NCI-H226 (cell line): ENCODE measurements around the gene HENMT1.

ENCODE experiments used
- DNase-seq: peaks from one replicate; pipeline ENCODE4 v3.0.0-alpha.2; 2015

The HENMT1 gene

DNA sequence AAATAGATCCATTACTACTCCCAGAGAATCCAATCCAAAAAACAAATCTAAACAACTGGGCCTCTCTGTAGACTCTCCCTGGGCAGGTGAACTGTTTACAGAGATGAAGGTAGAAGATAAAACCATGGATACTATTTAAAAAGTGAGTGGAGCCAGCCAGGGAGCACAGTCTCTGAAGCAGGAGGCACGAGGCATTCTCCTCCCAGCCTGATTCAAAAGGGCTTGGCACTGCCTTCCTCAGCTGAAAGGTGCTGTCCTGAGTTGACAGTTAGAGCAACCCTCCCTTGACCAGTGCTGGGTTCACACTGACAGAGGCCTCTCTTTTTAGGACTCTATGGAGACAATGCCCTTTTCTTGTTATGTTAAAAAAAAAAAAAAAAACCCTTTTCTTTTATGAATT is 36.8 kb downstream of the HENMT1 start:
- DNase-seq = no peak

GRCh38 chr1:108617724-108618056 is 43.2 kb downstream of the HENMT1 start:
- no peak for DNase-seq

DNA sequence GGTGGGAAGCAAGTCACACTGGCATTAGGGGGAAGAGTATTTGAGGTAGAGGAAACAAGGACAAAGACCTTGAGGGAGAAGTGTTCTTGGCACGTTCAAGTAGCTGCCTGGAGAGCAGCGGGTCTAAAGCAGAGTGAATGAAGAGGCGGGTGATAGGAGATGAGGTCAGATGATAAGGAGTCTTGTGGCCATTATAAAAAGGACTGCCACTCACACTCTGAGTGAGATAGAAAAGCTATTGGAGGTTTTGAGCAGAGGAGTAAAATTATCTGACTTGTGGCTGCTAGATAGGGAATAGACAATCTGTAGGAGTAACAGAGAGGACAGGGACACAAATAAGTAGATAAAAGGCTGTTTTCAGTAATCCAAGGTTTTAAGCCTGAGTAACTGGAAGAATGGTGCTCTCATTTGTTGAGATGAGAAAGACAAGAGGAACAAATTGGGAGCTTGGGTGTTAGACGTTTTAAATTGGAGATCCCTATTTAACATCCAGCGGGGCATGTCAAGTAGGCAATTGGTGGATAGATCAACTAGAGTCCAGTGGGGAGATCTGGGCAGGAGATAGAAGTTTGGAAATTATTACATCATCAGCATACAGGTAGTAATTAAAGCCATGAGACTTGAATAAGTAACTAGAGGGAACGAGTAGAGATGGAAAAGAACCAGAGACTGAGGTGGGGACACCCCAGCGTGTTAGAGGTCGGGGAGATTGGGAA is 43.7 kb downstream of the HENMT1 start:
- no peak for DNase-seq

GRCh38 chr1:108615544-108615943 is 45.3 kb downstream of the HENMT1 start:
- no peak for DNase-seq

DNA sequence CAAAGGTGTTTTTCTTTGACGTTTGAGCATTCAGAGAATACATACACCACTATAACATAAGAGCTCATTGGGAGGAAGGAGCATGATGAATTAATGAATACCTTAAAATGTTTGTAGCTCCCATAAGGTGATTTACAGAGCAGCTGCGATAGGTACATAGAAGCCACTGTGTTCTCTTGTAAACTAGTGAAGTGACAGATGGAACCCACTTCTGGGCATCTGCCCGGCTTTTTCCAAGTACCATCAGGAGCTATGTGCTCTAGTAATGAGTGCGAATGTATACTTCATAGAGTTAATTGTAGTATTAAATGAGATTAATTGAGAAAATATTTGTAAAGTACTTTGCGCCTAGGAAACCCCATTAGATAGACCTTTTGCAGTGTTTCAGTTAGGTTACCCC is 48.4 kb downstream of the HENMT1 start:
- no peak for DNase-seq

GRCh38 chr1:108611984-108612383 is 48.9 kb downstream of the HENMT1 start:
- DNase-seq = no peak

- no peak for DNase-seq
Measured at GRCh38 chr1:108610073-108610472, 50.8 kb downstream of the HENMT1 start.

DNA sequence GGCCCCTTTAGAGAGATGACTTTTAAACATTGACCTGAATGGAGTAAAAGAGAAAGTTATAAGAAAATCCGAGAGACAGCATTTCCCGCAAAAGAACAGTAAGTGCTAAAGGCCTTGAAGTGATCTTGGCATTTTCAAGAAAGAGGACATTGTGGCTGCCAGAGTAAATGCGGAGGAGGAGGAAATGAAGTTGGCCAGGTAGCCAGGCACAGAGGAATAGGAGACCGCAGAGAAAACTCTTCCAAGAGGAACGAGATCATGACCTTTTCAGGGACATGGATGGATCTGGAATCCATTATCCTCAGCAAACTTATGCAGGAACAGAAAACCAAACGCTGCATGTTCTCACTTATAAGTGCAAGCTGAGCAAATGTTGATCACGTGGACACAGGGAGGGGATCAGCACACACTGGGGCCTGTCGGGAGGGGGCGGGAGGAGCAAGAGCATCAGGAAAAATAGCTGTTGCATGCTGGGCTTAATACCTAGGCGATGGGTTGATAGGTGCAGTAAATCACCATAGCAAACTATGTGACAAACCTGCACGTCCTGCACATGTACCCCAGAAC is 51.3 kb downstream of the HENMT1 start:
- no peak for DNase-seq

DNA sequence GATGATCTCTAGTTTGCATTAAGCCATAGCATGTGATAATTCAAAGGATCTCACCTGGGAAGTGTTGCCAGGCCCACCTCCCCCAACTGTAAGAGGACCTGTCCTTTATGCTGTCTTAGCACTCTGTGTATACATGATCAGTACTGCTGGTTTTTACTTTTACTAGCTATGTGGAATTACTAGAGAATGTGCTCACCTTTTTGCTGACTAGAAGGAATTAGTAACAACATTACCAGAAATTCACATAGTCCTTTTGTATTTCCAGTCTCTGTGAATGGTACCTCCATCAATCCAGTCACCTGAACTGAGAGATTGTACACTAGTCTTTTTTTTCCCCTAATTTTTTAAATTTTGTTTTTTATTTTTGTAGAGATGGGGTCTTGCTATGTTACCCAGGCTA is 54.4 kb downstream of the HENMT1 start:
- DNase-seq = no peak

DNA sequence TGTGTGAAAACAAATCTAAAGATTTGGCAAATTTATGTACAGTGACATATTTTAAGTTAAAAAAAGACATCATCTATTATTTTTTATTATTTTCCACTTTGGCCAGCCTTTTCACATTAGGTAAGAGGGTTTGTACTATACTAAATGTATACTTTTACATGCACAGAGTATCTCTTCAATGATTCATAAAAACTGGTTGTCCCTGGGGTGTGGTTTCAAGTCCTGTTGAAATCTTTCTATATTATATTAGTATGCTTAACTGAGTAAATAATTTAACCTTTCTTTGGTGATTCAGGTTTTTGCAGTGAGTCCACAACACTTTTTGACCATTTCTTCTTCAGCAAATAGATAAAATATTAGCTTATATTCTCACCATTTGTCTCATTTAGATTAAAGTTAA is 55.3 kb downstream of the HENMT1 start:
- no peak for DNase-seq

- no peak for DNase-seq
Measured at GRCh38 chr1:108601708-108602410, 59.0 kb downstream of the HENMT1 start.

DNA sequence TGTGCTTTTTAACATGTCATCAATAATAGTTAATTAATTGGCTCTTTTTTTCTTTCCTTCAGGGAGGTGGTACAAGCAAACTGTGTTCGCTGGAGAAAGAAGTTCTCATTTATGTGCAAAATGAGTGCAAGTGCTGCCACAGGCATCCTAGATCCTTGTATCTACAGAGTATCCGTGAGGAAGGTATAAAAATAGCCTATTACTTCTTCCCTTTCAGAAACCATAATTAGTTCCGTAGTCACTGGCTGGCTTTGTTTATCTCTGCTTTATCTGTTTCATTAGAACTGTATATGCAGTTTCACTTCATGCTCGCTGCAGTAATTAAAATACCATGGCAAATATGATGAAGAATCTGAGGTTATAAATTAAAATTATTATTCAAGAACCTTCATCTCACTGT is 60.4 kb downstream of the HENMT1 start:
- DNase-seq = no peak

DNA sequence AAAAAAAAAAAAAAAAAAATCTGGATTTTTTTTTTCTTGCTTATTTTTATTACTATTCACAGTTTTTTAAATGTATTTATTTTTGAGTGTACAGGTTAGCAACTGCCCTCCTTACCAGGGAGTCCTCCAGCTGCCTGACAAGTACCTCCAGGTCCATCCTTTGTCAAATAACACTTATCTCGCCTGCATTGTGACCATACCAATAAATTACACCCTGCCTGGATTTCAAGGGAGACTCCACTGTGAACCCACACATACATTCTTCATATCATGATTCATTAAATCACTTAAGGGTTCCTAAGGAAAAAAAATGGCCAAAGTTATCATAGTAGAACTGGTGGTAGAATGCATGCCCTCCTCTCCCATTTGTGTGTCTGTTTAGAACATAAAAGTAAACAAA is 62.6 kb downstream of the HENMT1 start:
- DNase-seq = no peak
